Measurements from ENCODE around the gene PANX2. TPM values are rescaled to one million over a fixed set of nuclear protein-coding genes. Genes with fewer than 3 reads are reported as not detected.

The PANX2 gene
- total and polyA plus RNA-seq, 9 of the 15 experiments (the other 6 are each of a cell fraction or from before 2014, with no cell fraction given), result 0.01 to 3.9 (median 0.67) TPM; not detected in 1

DNA sequence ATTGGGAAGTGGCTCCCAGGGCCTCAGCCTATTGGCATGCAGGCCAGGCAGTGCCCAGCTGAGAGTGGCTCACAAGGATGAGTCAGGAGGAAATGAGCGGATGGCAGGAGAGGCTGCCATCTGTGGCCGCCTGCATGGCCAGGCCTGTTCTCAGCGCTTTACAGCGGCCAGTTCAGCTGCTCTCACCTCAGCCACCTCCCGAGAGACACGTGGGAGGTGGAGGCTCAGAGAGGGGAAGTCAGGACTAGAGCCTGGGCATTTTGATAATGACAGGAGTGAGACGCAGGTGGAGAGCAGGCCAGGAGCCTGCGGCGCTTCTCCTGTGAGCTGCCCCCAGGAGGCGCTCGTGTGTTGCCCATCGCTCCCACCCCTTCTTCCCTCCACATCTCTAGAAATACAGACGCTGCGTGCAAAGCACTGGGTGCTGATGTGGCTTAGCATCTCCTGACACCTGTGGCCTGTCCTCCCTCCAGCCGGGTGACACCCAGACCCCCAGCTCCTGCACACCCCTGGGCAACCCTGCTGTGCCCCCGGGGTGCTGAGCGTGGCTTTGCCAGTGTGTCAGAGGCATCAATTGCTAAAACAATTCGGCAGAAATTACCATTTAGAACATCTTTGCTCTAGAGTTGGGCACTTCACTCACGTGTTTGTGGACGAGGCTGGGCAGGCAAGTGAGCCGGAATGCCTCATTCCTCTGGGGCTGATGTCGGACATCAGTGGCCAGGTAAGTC is 21.4 kb upstream of the PANX2 start (continued):
- TF ChIP-seq, protein P1, sequence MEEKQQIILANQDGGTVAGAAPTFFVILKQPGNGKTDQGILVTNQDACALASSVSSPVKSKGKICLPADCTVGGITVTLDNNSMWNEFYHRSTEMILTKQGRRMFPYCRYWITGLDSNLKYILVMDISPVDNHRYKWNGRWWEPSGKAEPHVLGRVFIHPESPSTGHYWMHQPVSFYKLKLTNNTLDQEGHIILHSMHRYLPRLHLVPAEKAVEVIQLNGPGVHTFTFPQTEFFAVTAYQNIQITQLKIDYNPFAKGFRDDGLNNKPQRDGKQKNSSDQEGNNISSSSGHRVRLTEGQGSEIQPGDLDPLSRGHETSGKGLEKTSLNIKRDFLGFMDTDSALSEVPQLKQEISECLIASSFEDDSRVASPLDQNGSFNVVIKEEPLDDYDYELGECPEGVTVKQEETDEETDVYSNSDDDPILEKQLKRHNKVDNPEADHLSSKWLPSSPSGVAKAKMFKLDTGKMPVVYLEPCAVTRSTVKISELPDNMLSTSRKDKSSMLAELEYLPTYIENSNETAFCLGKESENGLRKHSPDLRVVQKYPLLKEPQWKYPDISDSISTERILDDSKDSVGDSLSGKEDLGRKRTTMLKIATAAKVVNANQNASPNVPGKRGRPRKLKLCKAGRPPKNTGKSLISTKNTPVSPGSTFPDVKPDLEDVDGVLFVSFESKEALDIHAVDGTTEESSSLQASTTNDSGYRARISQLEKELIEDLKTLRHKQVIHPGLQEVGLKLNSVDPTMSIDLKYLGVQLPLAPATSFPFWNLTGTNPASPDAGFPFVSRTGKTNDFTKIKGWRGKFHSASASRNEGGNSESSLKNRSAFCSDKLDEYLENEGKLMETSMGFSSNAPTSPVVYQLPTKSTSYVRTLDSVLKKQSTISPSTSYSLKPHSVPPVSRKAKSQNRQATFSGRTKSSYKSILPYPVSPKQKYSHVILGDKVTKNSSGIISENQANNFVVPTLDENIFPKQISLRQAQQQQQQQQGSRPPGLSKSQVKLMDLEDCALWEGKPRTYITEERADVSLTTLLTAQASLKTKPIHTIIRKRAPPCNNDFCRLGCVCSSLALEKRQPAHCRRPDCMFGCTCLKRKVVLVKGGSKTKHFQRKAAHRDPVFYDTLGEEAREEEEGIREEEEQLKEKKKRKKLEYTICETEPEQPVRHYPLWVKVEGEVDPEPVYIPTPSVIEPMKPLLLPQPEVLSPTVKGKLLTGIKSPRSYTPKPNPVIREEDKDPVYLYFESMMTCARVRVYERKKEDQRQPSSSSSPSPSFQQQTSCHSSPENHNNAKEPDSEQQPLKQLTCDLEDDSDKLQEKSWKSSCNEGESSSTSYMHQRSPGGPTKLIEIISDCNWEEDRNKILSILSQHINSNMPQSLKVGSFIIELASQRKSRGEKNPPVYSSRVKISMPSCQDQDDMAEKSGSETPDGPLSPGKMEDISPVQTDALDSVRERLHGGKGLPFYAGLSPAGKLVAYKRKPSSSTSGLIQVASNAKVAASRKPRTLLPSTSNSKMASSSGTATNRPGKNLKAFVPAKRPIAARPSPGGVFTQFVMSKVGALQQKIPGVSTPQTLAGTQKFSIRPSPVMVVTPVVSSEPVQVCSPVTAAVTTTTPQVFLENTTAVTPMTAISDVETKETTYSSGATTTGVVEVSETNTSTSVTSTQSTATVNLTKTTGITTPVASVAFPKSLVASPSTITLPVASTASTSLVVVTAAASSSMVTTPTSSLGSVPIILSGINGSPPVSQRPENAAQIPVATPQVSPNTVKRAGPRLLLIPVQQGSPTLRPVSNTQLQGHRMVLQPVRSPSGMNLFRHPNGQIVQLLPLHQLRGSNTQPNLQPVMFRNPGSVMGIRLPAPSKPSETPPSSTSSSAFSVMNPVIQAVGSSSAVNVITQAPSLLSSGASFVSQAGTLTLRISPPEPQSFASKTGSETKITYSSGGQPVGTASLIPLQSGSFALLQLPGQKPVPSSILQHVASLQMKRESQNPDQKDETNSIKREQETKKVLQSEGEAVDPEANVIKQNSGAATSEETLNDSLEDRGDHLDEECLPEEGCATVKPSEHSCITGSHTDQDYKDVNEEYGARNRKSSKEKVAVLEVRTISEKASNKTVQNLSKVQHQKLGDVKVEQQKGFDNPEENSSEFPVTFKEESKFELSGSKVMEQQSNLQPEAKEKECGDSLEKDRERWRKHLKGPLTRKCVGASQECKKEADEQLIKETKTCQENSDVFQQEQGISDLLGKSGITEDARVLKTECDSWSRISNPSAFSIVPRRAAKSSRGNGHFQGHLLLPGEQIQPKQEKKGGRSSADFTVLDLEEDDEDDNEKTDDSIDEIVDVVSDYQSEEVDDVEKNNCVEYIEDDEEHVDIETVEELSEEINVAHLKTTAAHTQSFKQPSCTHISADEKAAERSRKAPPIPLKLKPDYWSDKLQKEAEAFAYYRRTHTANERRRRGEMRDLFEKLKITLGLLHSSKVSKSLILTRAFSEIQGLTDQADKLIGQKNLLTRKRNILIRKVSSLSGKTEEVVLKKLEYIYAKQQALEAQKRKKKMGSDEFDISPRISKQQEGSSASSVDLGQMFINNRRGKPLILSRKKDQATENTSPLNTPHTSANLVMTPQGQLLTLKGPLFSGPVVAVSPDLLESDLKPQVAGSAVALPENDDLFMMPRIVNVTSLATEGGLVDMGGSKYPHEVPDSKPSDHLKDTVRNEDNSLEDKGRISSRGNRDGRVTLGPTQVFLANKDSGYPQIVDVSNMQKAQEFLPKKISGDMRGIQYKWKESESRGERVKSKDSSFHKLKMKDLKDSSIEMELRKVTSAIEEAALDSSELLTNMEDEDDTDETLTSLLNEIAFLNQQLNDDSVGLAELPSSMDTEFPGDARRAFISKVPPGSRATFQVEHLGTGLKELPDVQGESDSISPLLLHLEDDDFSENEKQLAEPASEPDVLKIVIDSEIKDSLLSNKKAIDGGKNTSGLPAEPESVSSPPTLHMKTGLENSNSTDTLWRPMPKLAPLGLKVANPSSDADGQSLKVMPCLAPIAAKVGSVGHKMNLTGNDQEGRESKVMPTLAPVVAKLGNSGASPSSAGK (IDR thresholded peaks at IDR 0.05), result 0 out of 2 replicates have a peak, but pooled peaks have one; percentile 20
- peak; percentile 49; the same call in 1 of the 2 replicates for TF ChIP-seq TCF3 (CRISPR knock-in tag; IDR thresholded peaks at IDR 0.05)
- TF ChIP-seq ZBTB8A (IDR thresholded peaks at IDR 0.05; ENCODE audit: partially characterized antibody), result no peak
- TF ChIP-seq, protein P2, sequence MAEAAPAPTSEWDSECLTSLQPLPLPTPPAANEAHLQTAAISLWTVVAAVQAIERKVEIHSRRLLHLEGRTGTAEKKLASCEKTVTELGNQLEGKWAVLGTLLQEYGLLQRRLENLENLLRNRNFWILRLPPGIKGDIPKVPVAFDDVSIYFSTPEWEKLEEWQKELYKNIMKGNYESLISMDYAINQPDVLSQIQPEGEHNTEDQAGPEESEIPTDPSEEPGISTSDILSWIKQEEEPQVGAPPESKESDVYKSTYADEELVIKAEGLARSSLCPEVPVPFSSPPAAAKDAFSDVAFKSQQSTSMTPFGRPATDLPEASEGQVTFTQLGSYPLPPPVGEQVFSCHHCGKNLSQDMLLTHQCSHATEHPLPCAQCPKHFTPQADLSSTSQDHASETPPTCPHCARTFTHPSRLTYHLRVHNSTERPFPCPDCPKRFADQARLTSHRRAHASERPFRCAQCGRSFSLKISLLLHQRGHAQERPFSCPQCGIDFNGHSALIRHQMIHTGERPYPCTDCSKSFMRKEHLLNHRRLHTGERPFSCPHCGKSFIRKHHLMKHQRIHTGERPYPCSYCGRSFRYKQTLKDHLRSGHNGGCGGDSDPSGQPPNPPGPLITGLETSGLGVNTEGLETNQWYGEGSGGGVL (CRISPR knock-in tag; IDR thresholded peaks at IDR 0.05), result no peak
- TF ChIP-seq STAG1 (CRISPR knock-in tag; IDR thresholded peaks at IDR 0.05; ENCODE audit: borderline replicate concordance), result peak; percentile 73; the same call in 1 of the 2 replicates
- TF ChIP-seq, protein P3, sequence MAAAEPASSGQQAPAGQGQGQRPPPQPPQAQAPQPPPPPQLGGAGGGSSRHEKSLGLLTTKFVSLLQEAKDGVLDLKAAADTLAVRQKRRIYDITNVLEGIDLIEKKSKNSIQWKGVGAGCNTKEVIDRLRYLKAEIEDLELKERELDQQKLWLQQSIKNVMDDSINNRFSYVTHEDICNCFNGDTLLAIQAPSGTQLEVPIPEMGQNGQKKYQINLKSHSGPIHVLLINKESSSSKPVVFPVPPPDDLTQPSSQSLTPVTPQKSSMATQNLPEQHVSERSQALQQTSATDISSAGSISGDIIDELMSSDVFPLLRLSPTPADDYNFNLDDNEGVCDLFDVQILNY (CRISPR knock-in tag; IDR thresholded peaks at IDR 0.05), result no peak
